ENCODE results near the gene LSM4. TPM values are rescaled to one million over a fixed set of nuclear protein-coding genes. Genes with fewer than 3 reads are reported as not detected.
"Not testable (repeated sequence)": the region's sequence is repeated elsewhere in the genome, so short reads cannot be mapped to it uniquely, and the experiment has no call there.

LSM4 gene
- total RNA-seq, 1 donor from 2014 or later: 59.2 TPM

GRCh38 chr19:18353378-18354005, 30.6 kb upstream of the LSM4 start:
- Mint-ChIP-seq H3K36me3 (ENCODE audit: low read depth) (peaks cover 35% of the 10 kb centered on the region), H3K9me3 (no peaks in the 10 kb centered on the region), H3K4me1 (no peaks in the 10 kb centered on the region), H3K4me3 (no peak overlapping the region), H3K27ac (no peak overlapping the region), H3K27me3 (no peaks in the 10 kb centered on the region)
- ChIA-PET POLR2A (no interaction called here), CTCF (no interaction called here)
- intact Hi-C loops (cut with micrococcal nuclease): loop anchor here (5.0 kb wide), 1 partner anchor 34 kb away; the partner anchor contains the start of gene GDF15
- TF ChIP-seq CTCF (IDR thresholded peaks at IDR 0.05): no peak
- DNase-seq (no peak), ATAC-seq (ENCODE audit: low read depth) (no peak)

GRCh38 chr19:18351544-18351943, 28.7 kb upstream of the LSM4 start:
- ChIA-PET POLR2A (interaction anchor here (0.7 kb wide), 2 partner anchors 35 to 69 kb away, joined by 5 to 6 read pairs; no protein-coding TSS in a partner anchor), CTCF (interaction anchor here (3.5 kb wide), 1 partner anchor 60 kb away, joined by 36 read pairs; no protein-coding TSS in a partner anchor)
- Mint-ChIP-seq H3K4me3 (no peak overlapping the region), H3K27ac (no peak overlapping the region), H3K4me1 (no peaks in the 10 kb centered on the region), H3K9me3 (no peaks in the 10 kb centered on the region), H3K36me3 (ENCODE audit: low read depth) (peaks cover 27% of the 10 kb centered on the region), H3K27me3 (no peaks in the 10 kb centered on the region)
- intact Hi-C loops (cut with micrococcal nuclease): loop anchor here (5.0 kb wide), 1 partner anchor 36 kb away; the partner anchor contains the start of gene GDF15
- no peak for TF ChIP-seq CTCF (IDR thresholded peaks at IDR 0.05)
- no peak for ATAC-seq (ENCODE audit: low read depth)
- DNase-seq: no peak

- CTCF ChIA-PET: interaction anchor here (1.9 to 3.5 kb wide), 5 partner anchors 38 to 72 kb away, joined by 5 to 36 read pairs (median 9); no protein-coding TSS in a partner anchor
- ATAC-seq (ENCODE audit: low read depth) (no peak), DNase-seq (no peak)
- H3K4me1 Mint-ChIP-seq: no peaks in the 10 kb centered on the region
- no peaks in the 10 kb centered on the region for H3K27me3 Mint-ChIP-seq
- POLR2A ChIA-PET: interaction anchor here (0.6 to 1.1 kb wide), 2 partner anchors 58 to 71 kb away, joined by 4 read pairs; no protein-coding TSS in a partner anchor
- TF ChIP-seq CTCF (IDR thresholded peaks at IDR 0.05): no peak
- intact Hi-C loops (cut with micrococcal nuclease): loop anchor here (5.0 kb wide), 1 partner anchor 37 kb away; the partner anchor contains the start of gene GDF15
- peaks cover 26% of the 10 kb centered on the region for H3K36me3 Mint-ChIP-seq (ENCODE audit: low read depth)
- H3K4me3 Mint-ChIP-seq: no peak overlapping the region
- no peaks in the 10 kb centered on the region for H3K9me3 Mint-ChIP-seq
- H3K27ac Mint-ChIP-seq: no peak overlapping the region
Observed at GRCh38 chr19:18350490-18350889, 27.6 kb upstream of the LSM4 start.

GRCh38 chr19:18349524-18350128, 26.8 kb upstream of the LSM4 start:
- POLR2A ChIA-PET: interaction anchor here (1.1 kb wide), 1 partner anchor 70 kb away, joined by 4 read pairs; no protein-coding TSS in a partner anchor

GRCh38 chr19:18348818-18349339, 26.0 kb upstream of the LSM4 start:
- H3K4me1 Mint-ChIP-seq; H3K27ac Mint-ChIP-seq; H3K9me3 Mint-ChIP-seq; POLR2A ChIA-PET; H3K4me3 Mint-ChIP-seq; DNase-seq; ATAC-seq (ENCODE audit: low read depth); H3K27me3 Mint-ChIP-seq: not testable (repeated sequence)
- CTCF ChIA-PET: interaction anchor here (1.5 to 3.5 kb wide), 6 partner anchors 10 to 70 kb away, joined by 5 to 36 read pairs (median 8); no protein-coding TSS in a partner anchor
- H3K36me3 Mint-ChIP-seq (ENCODE audit: low read depth): peaks cover 32% of the 10 kb centered on the region
- intact Hi-C loops (cut with micrococcal nuclease): loop anchor here (1.0 kb wide), 2 partner anchors 8 to 61 kb away; no protein-coding TSS in a partner anchor

More at GRCh38 chr19:18349524-18350128, 26.8 kb upstream of the LSM4 start:
- CTCF ChIA-PET: interaction anchor here (1.5 to 3.5 kb wide), 6 partner anchors 11 to 71 kb away, joined by 5 to 36 read pairs (median 8); no protein-coding TSS in a partner anchor
- no peaks in the 10 kb centered on the region for H3K4me1 Mint-ChIP-seq
- TF ChIP-seq CTCF (IDR thresholded peaks at IDR 0.05): no peak
- ATAC-seq (ENCODE audit: low read depth) (peak; percentile 52), DNase-seq (peak; percentile 28)
- H3K4me3 Mint-ChIP-seq: no peak overlapping the region
- H3K27me3 Mint-ChIP-seq: no peaks in the 10 kb centered on the region
- no peaks in the 10 kb centered on the region for H3K9me3 Mint-ChIP-seq
- peaks cover 25% of the 10 kb centered on the region for H3K36me3 Mint-ChIP-seq (ENCODE audit: low read depth)
- H3K27ac Mint-ChIP-seq: no peak overlapping the region
- intact Hi-C loops (cut with micrococcal nuclease): loop anchor here (1.0 to 5.0 kb wide), 3 partner anchors 8 to 61 kb away; partner anchors contain the start of gene GDF15

Data from activated B cell treated with CpG ODN at 0.5 μM for 24 hours (primary cell).